Astrocyte of the cerebellum (primary cell): ENCODE data around the gene P2RY4.
"Not testable (repeated sequence)": the region's sequence is repeated elsewhere in the genome, so short reads cannot be mapped to it uniquely, and the experiment has no call there.

Experiments used
- DNase-seq: peaks from one replicate; pipeline ENCODE4 v3.0.0-alpha.2; 2011; ENCODE audit warnings: low read depth
- H3K4me3 ChIP-seq: 2 replicates; pipeline ENCODE4 v1.5.1; 2011; ENCODE audit warnings: mild to moderate bottlenecking, low read depth, low read length, moderate library complexity
- CTCF ChIP-seq: IDR thresholded peaks from 2 replicates; pipeline ENCODE4 v1.5.1; 2012; ENCODE audit warnings: low read length, low read depth, moderate library complexity, mild to moderate bottlenecking; ENCODE audit errors: missing control alignments
- in situ Hi-C: cut with HindIII; loops from 2 replicates; pipeline ENCODE4 v1.10.0; 2017; ENCODE audit warnings: low sequenced_read_pairs

P2RY4 gene

GRCh38 chrX:70226687-70227086 is 33.3 kb downstream of the P2RY4 start:
- in situ Hi-C loops = no loop called here
- TF ChIP-seq CTCF = no peak

GRCh38 chrX:70226048-70226447 is 34.0 kb downstream of the P2RY4 start:
- in situ Hi-C loops = no loop called here
- no peak overlapping the region for H3K4me3 ChIP-seq

More at GRCh38 chrX:70226687-70227086, 33.3 kb downstream of the P2RY4 start:
- DNase-seq = no peak
- no peak overlapping the region for H3K4me3 ChIP-seq

GRCh38 chrX:70219938-70220764 is 39.9 kb downstream of the P2RY4 start:
- in situ Hi-C loops = no loop called here
- TF ChIP-seq CTCF = no peak
- no peak for DNase-seq

More at GRCh38 chrX:70226048-70226447, 34.0 kb downstream of the P2RY4 start:
- no peak for TF ChIP-seq CTCF
- DNase-seq = no peak

GRCh38 chrX:70209570-70209969 is 50.4 kb downstream of the P2RY4 start:
- DNase-seq, in situ Hi-C loops: not testable (repeated sequence)

More at GRCh38 chrX:70219938-70220764, 39.9 kb downstream of the P2RY4 start:
- H3K4me3 ChIP-seq = no peak overlapping the region

GRCh38 chrX:70208479-70208878 is 51.5 kb downstream of the P2RY4 start:
- DNase-seq = peak; percentile 8
- no peak for TF ChIP-seq CTCF
- no peak overlapping the region for H3K4me3 ChIP-seq
- in situ Hi-C loops = no loop called here

More at GRCh38 chrX:70209570-70209969, 50.4 kb downstream of the P2RY4 start:
- not testable (repeated sequence) for H3K4me3 ChIP-seq
